ENCODE results near the gene ACER2. TPM values are rescaled to one million over a fixed set of nuclear protein-coding genes. Genes with fewer than 3 reads are reported as not detected.
"Not testable (repeated sequence)": the region's sequence is repeated elsewhere in the genome, so short reads cannot be mapped to it uniquely, and the experiment has no call there.

Gene ACER2
- total RNA-seq, 4 donors from 2014 or later = 2.8 to 13.5 (median 6.9) TPM

- no peaks in the 10 kb centered on the region for H3K9me3 ChIP-seq
- no peaks in the 10 kb centered on the region for H3K4me1 ChIP-seq
- H3K36me3 ChIP-seq = no peaks in the 10 kb centered on the region
- TF ChIP-seq CTCF (IDR thresholded peaks at IDR 0.05) = no peak
- no peak for TF ChIP-seq POLR2A (IDR thresholded peaks at IDR 0.05)
- H3K27ac ChIP-seq = peak overlapping the region; percentile 65 to 68
- intact Hi-C loops (cut with DNase I; ENCODE audit: low total_unique reads) = no loop called here
- no peak for DNase-seq
- no peaks in the 10 kb centered on the region for H3K27me3 ChIP-seq
- no peak overlapping the region for H3K4me3 ChIP-seq
These were observed 21.5 kb downstream of the ACER2 start for GRCh38 chr9:19430201-19430760.

GRCh38 chr9:19431361-19432171 is 22.8 kb downstream of the ACER2 start:
- peak; percentile 61 to 69 for DNase-seq
- no peaks in the 10 kb centered on the region for H3K9me3 ChIP-seq
- H3K27me3 ChIP-seq = no peaks in the 10 kb centered on the region
- H3K4me3 ChIP-seq = no peak overlapping the region
- H3K27ac ChIP-seq = peak overlapping the region; percentile 65 to 68
- no peak for TF ChIP-seq CTCF (IDR thresholded peaks at IDR 0.05)
- TF ChIP-seq POLR2A (IDR thresholded peaks at IDR 0.05) = no peak
- no peaks in the 10 kb centered on the region for H3K4me1 ChIP-seq
- intact Hi-C loops (cut with DNase I; ENCODE audit: low total_unique reads) = no loop called here
- H3K36me3 ChIP-seq = no peaks in the 10 kb centered on the region

GRCh38 chr9:19432473-19432872 is 23.7 kb downstream of the ACER2 start:
- H3K36me3 ChIP-seq = no peaks in the 10 kb centered on the region
- H3K27ac ChIP-seq = peak overlapping the region in 1 of 2 donors; percentile 65
- no peak for DNase-seq
- no peak overlapping the region for H3K4me3 ChIP-seq
- TF ChIP-seq CTCF (IDR thresholded peaks at IDR 0.05) (no peak), POLR2A (IDR thresholded peaks at IDR 0.05) (no peak)
- no peaks in the 10 kb centered on the region for H3K27me3 ChIP-seq
- intact Hi-C loops (cut with DNase I; ENCODE audit: low total_unique reads) = no loop called here
- no peaks in the 10 kb centered on the region for H3K9me3 ChIP-seq
- H3K4me1 ChIP-seq = no peaks in the 10 kb centered on the region

- H3K27ac ChIP-seq; intact Hi-C loops (cut with DNase I; ENCODE audit: low total_unique reads); H3K9me3 ChIP-seq; H3K4me1 ChIP-seq; H3K27me3 ChIP-seq; H3K4me3 ChIP-seq; DNase-seq; H3K36me3 ChIP-seq: not testable (repeated sequence)
These were observed 24.9 kb downstream of the ACER2 start for GRCh38 chr9:19433729-19434128.

GRCh38 chr9:19440376-19440775 is 31.6 kb downstream of the ACER2 start:
- intact Hi-C loops (cut with DNase I; ENCODE audit: low total_unique reads) = no loop called here
- TF ChIP-seq CTCF (IDR thresholded peaks at IDR 0.05) = no peak
- no peak for TF ChIP-seq POLR2A (IDR thresholded peaks at IDR 0.05)
- no peak overlapping the region for H3K27ac ChIP-seq
- no peaks in the 10 kb centered on the region for H3K27me3 ChIP-seq
- H3K36me3 ChIP-seq = no peaks in the 10 kb centered on the region
- H3K4me3 ChIP-seq = no peak overlapping the region
- H3K4me1 ChIP-seq = no peaks in the 10 kb centered on the region
- no peaks in the 10 kb centered on the region for H3K9me3 ChIP-seq
- DNase-seq = no peak
